K562 (cell line): ENCODE measurements around the gene SSU72. TPM values are rescaled to one million over a fixed set of nuclear protein-coding genes. Genes with fewer than 3 reads are reported as not detected.

Experiments
- BCL6 ChIP-seq: fragments of 250-450 bp; sonication (Bioruptor Pico); IDR thresholded peaks from 2 replicates; pipeline ENCODE4 v1.4.0; 2020
- DIDO1 ChIP-seq: fragments of 450-650 bp; IDR thresholded peaks from 2 replicates; pipeline ENCODE4 v1.6.1; 2016; ENCODE audit warnings: low read depth, missing biosample characterization, missing genetic modification characterization
- GTF2B ChIP-seq: IDR thresholded peaks from 2 replicates; pipeline ENCODE4 v1.6.1; 2011; ENCODE audit not compliant: insufficient read length; ENCODE audit errors: extremely low read depth
- KAT2B ChIP-seq: IDR thresholded peaks from one replicate; pipeline ENCODE4 v1.6.1; 2012; ENCODE audit warnings: low read depth, mild to moderate bottlenecking, control low read depth, inconsistent platforms, low read length, moderate library complexity
- LCOR ChIP-seq: sonication (generic); formaldehyde crosslinking; IDR thresholded peaks from 2 replicates; pipeline ENCODE4 v1.8.0; 2022; ENCODE audit warnings: mild to moderate bottlenecking, missing genetic modification reagents
- MGA ChIP-seq: fragments of 450-650 bp; IDR thresholded peaks from 2 replicates; pipeline ENCODE4 v1.6.1; 2016; ENCODE audit warnings: mild to moderate bottlenecking, moderate library complexity
- MYBL2 ChIP-seq, 2 experiments: fragments of 450-650 bp in 1 of 2; sonication (generic) in 1 of 2; formaldehyde crosslinking in 1 of 2; IDR thresholded peaks; 2 replicates each; pipeline versions ENCODE4 v1.6.1 to v1.8.1; 2017 to 2022; ENCODE audit warnings: borderline replicate concordance in 1 of 2, inconsistent platforms in 1 of 2, low read depth in 1 of 2, mild to moderate bottlenecking in 1 of 2, missing genetic modification reagents in 1 of 2, moderate library complexity in 1 of 2
- NBN ChIP-seq: fragments of 450-650 bp; IDR thresholded peaks from 2 replicates; pipeline ENCODE4 v1.6.1; 2016; ENCODE audit warnings: low read depth, mild to moderate bottlenecking
- NRF1 ChIP-seq, 2 experiments: fragments of 450-650 bp; IDR thresholded peaks in 1 of 2; conservative IDR thresholded peaks in 1 of 2; 2 replicates each; pipeline ENCODE4 v1.6.1; 2014; ENCODE audit warnings: mild to moderate bottlenecking in 2 of 2
- POLR2A ChIP-seq: fragments of 450-650 bp; conservative IDR thresholded peaks from 2 replicates; pipeline ENCODE4 v1.6.1; 2016
- RBM34 ChIP-seq: fragments of 200-400 bp; formaldehyde crosslinking; IDR thresholded peaks from 2 replicates; pipeline ENCODE4 v1.6.1; 2018; ENCODE audit warnings: low read length, borderline replicate concordance; ENCODE audit not compliant: insufficient read depth
- SIX5 ChIP-seq, 2 experiments: IDR thresholded peaks; 2 replicates each; pipeline ENCODE4 v1.6.1; 2011; ENCODE audit warnings: low read length in 2 of 2, borderline replicate concordance in 1 of 2, low read depth in 1 of 2, mild to moderate bottlenecking in 1 of 2, moderate library complexity in 1 of 2; ENCODE audit not compliant: insufficient read depth in 1 of 2
- USF1 ChIP-seq: sonication (generic); formaldehyde crosslinking; IDR thresholded peaks from 2 replicates; pipeline ENCODE4 v1.9.0; 2022; ENCODE audit warnings: mild to moderate bottlenecking, missing genetic modification reagents
- ZKSCAN8 ChIP-seq: fragments of 200-800 bp; sonication (Bioruptor generic); IDR thresholded peaks from 2 replicates; pipeline ENCODE4 v1.6.1; 2016; ENCODE audit warnings: missing genetic modification characterization, missing compliant biosample characterization
- polyA plus RNA-seq, 8 experiments: library from polyadenylated mRNA; depleted of rRNA in 4 of 8; stranded (reverse) in 5 of 8; unstranded in 3 of 8; fragments of >200 nt; fragmentation: Nextera tagmentation in 2 of 8; fragmentation: Illumina TruSeq in 1 of 8; extraction: Ambion mirVana in 2 of 8; extraction: Trizol in 1 of 8; gene quantifications; 2 replicates each; pipeline versions ENCODE4 v1.2.1 to v1.2.3, GENCODE V29; 2011 to 2014; ENCODE audit warnings: inconsistent platforms in 1 of 8, missing spikeins in 1 of 8
- total RNA-seq, 7 experiments: library from RNA; depleted of rRNA in 6 of 7; stranded (reverse); fragments of >200 nt in 6 of 7; fragmentation: Illumina TruSeq in 2 of 7; extraction: Trizol in 2 of 7; gene quantifications; 2 replicates each; pipeline versions ENCODE4 v1.2.1 to v1.2.3, GENCODE V29; 2011 to 2021; ENCODE audit warnings: low replicate concordance in 1 of 7

Gene SSU72
- total and polyA plus RNA-seq, 9 of the 15 experiments (the other 6 are each of a cell fraction or from before 2014, with no cell fraction given), result 70.8 to 201 (median 94.6) TPM

GRCh38 chr1:1574721-1575537 is at the start of gene SSU72 (continued):
- TF ChIP-seq MGA (peak; percentile 33; the same call in 1 of the 2 replicates), DIDO1 (peak; percentile 92), BCL6 (CRISPR knock-in tag) (no peak), GTF2B (no peak), POLR2A (peak; percentile 98), USF1 (CRISPR knock-in tag) (peak; percentile 55), NBN (peak; percentile 86), LCOR (CRISPR knock-in tag) (peak; percentile 72; the same call in 1 of the 2 replicates), MYBL2 (IDR thresholded peaks at IDR 0.05; ENCODE audit: low read depth) (no peak), MYBL2 (CRISPR knock-in tag; IDR thresholded peaks at IDR 0.05; ENCODE audit: borderline replicate concordance) (no peak), ZKSCAN8 (CRISPR knock-in tag) (no peak), KAT2B (no peak), SIX5 (IDR thresholded peaks at IDR 0.05; ENCODE audit: borderline replicate concordance in 1 of 2, insufficient read depth in 1 of 2, low read depth in 1 of 2, low read length in 2 of 2) (peak; percentile 50 to 60; a peak in 3 of 4 replicates), NRF1 (conservative IDR thresholded peaks at IDR 0.05 in 1 of 2, IDR thresholded peaks at IDR 0.05 in 1 of 2) (peak; percentile 50 to 65), RBM34 (no peak)
